Measurements from ENCODE around the gene SYNPR. TPM values are rescaled to one million over a fixed set of nuclear protein-coding genes. Genes with fewer than 3 reads are reported as not detected.
A peak's percentile ranks its signal among the peaks of the same experiment; 100 is the strongest.

Gene SYNPR
- total RNA-seq, 3 donors from 2014 or later = not detected

GRCh38 chr3:63331520-63331919, 53.4 kb downstream of the SYNPR start:
- no peak overlapping the region for H3K4me3 Mint-ChIP-seq
- no peaks in the 10 kb centered on the region for H3K27me3 Mint-ChIP-seq (ENCODE audit: low read depth)
- DNase-seq (no peak), ATAC-seq (no peak)
- no peaks in the 10 kb centered on the region for H3K9me3 Mint-ChIP-seq
- H3K36me3 Mint-ChIP-seq (ENCODE audit: insufficient read depth) = no peaks in the 10 kb centered on the region
- no peaks in the 10 kb centered on the region for H3K4me1 Mint-ChIP-seq (ENCODE audit: low read depth)

GRCh38 chr3:63333815-63334214, 55.7 kb downstream of the SYNPR start:
- no peak for DNase-seq
- no peaks in the 10 kb centered on the region for H3K27me3 Mint-ChIP-seq (ENCODE audit: low read depth)

GRCh38 chr3:63338351-63338750, 60.2 kb downstream of the SYNPR start:
- no peak for DNase-seq
- no peaks in the 10 kb centered on the region for H3K9me3 Mint-ChIP-seq
- H3K4me3 Mint-ChIP-seq = no peak overlapping the region
- H3K36me3 Mint-ChIP-seq (ENCODE audit: insufficient read depth) = no peaks in the 10 kb centered on the region
- no peak for ATAC-seq
- H3K4me1 Mint-ChIP-seq (ENCODE audit: low read depth) = no peaks in the 10 kb centered on the region
- H3K27me3 Mint-ChIP-seq (ENCODE audit: low read depth) = no peaks in the 10 kb centered on the region

More at GRCh38 chr3:63333815-63334214, 55.7 kb downstream of the SYNPR start:
- H3K36me3 Mint-ChIP-seq (ENCODE audit: insufficient read depth) = no peaks in the 10 kb centered on the region
- H3K9me3 Mint-ChIP-seq = no peaks in the 10 kb centered on the region
- ATAC-seq = no peak
- H3K4me1 Mint-ChIP-seq (ENCODE audit: low read depth) = no peaks in the 10 kb centered on the region
- no peak overlapping the region for H3K4me3 Mint-ChIP-seq

GRCh38 chr3:63343674-63344073, 65.6 kb downstream of the SYNPR start:
- Mint-ChIP-seq H3K4me3 (no peak overlapping the region), H3K9me3 (no peaks in the 10 kb centered on the region), H3K36me3 (ENCODE audit: insufficient read depth) (no peaks in the 10 kb centered on the region), H3K4me1 (ENCODE audit: low read depth) (no peaks in the 10 kb centered on the region), H3K27me3 (ENCODE audit: low read depth) (no peaks in the 10 kb centered on the region)
- DNase-seq = no peak
- peak in 1 of 2 donors; percentile 27 for ATAC-seq

GRCh38 chr3:63344661-63345060, 66.6 kb downstream of the SYNPR start:
- no peaks in the 10 kb centered on the region for H3K36me3 Mint-ChIP-seq (ENCODE audit: insufficient read depth)
- H3K9me3 Mint-ChIP-seq = no peaks in the 10 kb centered on the region
- no peaks in the 10 kb centered on the region for H3K4me1 Mint-ChIP-seq (ENCODE audit: low read depth)
- H3K4me3 Mint-ChIP-seq = no peak overlapping the region
- peaks cover 2% of the 10 kb centered on the region for H3K27me3 Mint-ChIP-seq (ENCODE audit: low read depth)
- DNase-seq (no peak), ATAC-seq (no peak)

GRCh38 chr3:63349583-63350573, 71.8 kb downstream of the SYNPR start:
- Mint-ChIP-seq H3K36me3 (ENCODE audit: insufficient read depth) (no peaks in the 10 kb centered on the region), H3K9me3 (no peaks in the 10 kb centered on the region), H3K4me3 (no peak overlapping the region), H3K27me3 (ENCODE audit: low read depth) (peaks cover 13% of the 10 kb centered on the region), H3K4me1 (ENCODE audit: low read depth) (no peaks in the 10 kb centered on the region)
- ATAC-seq (no peak), DNase-seq (no peak)

- DNase-seq (no peak), ATAC-seq (no peak)
- Mint-ChIP-seq H3K4me1 (ENCODE audit: low read depth) (no peaks in the 10 kb centered on the region), H3K36me3 (ENCODE audit: insufficient read depth) (no peaks in the 10 kb centered on the region), H3K4me3 (no peak overlapping the region), H3K9me3 (no peaks in the 10 kb centered on the region), H3K27me3 (ENCODE audit: low read depth) (peaks cover 13% of the 10 kb centered on the region)
These were observed 73.3 kb downstream of the SYNPR start for GRCh38 chr3:63351159-63352007.

GRCh38 chr3:63352008-63352279, 73.8 kb downstream of the SYNPR start:
- Mint-ChIP-seq H3K9me3 (no peaks in the 10 kb centered on the region), H3K4me3 (no peak overlapping the region), H3K4me1 (ENCODE audit: low read depth) (no peaks in the 10 kb centered on the region), H3K27me3 (ENCODE audit: low read depth) (peaks cover 13% of the 10 kb centered on the region), H3K36me3 (ENCODE audit: insufficient read depth) (no peaks in the 10 kb centered on the region)
- ATAC-seq = no peak
- no peak for DNase-seq

- Mint-ChIP-seq H3K4me1 (ENCODE audit: low read depth) (no peaks in the 10 kb centered on the region), H3K9me3 (no peaks in the 10 kb centered on the region), H3K36me3 (ENCODE audit: insufficient read depth) (no peaks in the 10 kb centered on the region), H3K4me3 (no peak overlapping the region), H3K27me3 (ENCODE audit: low read depth) (peaks cover 14% of the 10 kb centered on the region)
- ATAC-seq (no peak), DNase-seq (no peak)
These were observed 75.3 kb downstream of the SYNPR start for GRCh38 chr3:63353383-63353782.

- ATAC-seq (no peak), DNase-seq (no peak)
- Mint-ChIP-seq H3K9me3 (no peaks in the 10 kb centered on the region), H3K4me3 (no peak overlapping the region), H3K36me3 (ENCODE audit: insufficient read depth) (no peaks in the 10 kb centered on the region), H3K27me3 (ENCODE audit: low read depth) (peaks cover 14% of the 10 kb centered on the region), H3K4me1 (ENCODE audit: low read depth) (no peaks in the 10 kb centered on the region)
These were observed 76.1 kb downstream of the SYNPR start for GRCh38 chr3:63354160-63354559.

GRCh38 chr3:63355809-63356208, 77.7 kb downstream of the SYNPR start:
- no peak for ATAC-seq
- Mint-ChIP-seq H3K4me1 (ENCODE audit: low read depth) (no peaks in the 10 kb centered on the region), H3K27me3 (ENCODE audit: low read depth) (peaks cover 13% of the 10 kb centered on the region), H3K36me3 (ENCODE audit: insufficient read depth) (no peaks in the 10 kb centered on the region), H3K4me3 (no peak overlapping the region), H3K9me3 (no peaks in the 10 kb centered on the region)
- DNase-seq = no peak

- no peaks in the 10 kb centered on the region for H3K9me3 Mint-ChIP-seq
These were observed 86.4 kb downstream of the SYNPR start for GRCh38 chr3:63364495-63364894.

GRCh38 chr3:63364910-63365309, 86.8 kb downstream of the SYNPR start:
- Mint-ChIP-seq H3K4me3 (no peak overlapping the region), H3K4me1 (ENCODE audit: low read depth) (no peaks in the 10 kb centered on the region), H3K27me3 (ENCODE audit: low read depth) (peaks cover 5% of the 10 kb centered on the region), H3K9me3 (no peaks in the 10 kb centered on the region), H3K36me3 (ENCODE audit: insufficient read depth) (no peaks in the 10 kb centered on the region)
- DNase-seq (no peak), ATAC-seq (no peak)

More at GRCh38 chr3:63364495-63364894, 86.4 kb downstream of the SYNPR start:
- ATAC-seq = no peak
- H3K27me3 Mint-ChIP-seq (ENCODE audit: low read depth) = peaks cover 5% of the 10 kb centered on the region
- DNase-seq = no peak
- H3K4me3 Mint-ChIP-seq = no peak overlapping the region
- no peaks in the 10 kb centered on the region for H3K36me3 Mint-ChIP-seq (ENCODE audit: insufficient read depth)
- no peaks in the 10 kb centered on the region for H3K4me1 Mint-ChIP-seq (ENCODE audit: low read depth)

GRCh38 chr3:63365671-63366070, 87.6 kb downstream of the SYNPR start:
- ATAC-seq = no peak
- no peak for DNase-seq
- Mint-ChIP-seq H3K36me3 (ENCODE audit: insufficient read depth) (no peaks in the 10 kb centered on the region), H3K4me3 (no peak overlapping the region), H3K4me1 (ENCODE audit: low read depth) (no peaks in the 10 kb centered on the region), H3K9me3 (no peaks in the 10 kb centered on the region), H3K27me3 (ENCODE audit: low read depth) (peaks cover 2% of the 10 kb centered on the region)

- Mint-ChIP-seq H3K27me3 (ENCODE audit: low read depth) (no peaks in the 10 kb centered on the region), H3K9me3 (no peaks in the 10 kb centered on the region), H3K36me3 (ENCODE audit: insufficient read depth) (no peaks in the 10 kb centered on the region), H3K4me3 (no peak overlapping the region), H3K4me1 (ENCODE audit: low read depth) (no peaks in the 10 kb centered on the region)
- no peak for ATAC-seq
- no peak for DNase-seq
These were observed 92.0 kb downstream of the SYNPR start for GRCh38 chr3:63370094-63370493.

All from activated T-cell treated with anti-CD3 and anti-CD28 coated beads, Interleukin-2, amount 50 U/mL, for 4 hours (primary cell).